ENCODE results near the gene PPP1R9B. TPM values are rescaled to one million over a fixed set of nuclear protein-coding genes. Genes with fewer than 3 reads are reported as not detected.

PPP1R9B gene
- total RNA-seq, 1 donor from 2014 or later = 29.7 TPM

DNA sequence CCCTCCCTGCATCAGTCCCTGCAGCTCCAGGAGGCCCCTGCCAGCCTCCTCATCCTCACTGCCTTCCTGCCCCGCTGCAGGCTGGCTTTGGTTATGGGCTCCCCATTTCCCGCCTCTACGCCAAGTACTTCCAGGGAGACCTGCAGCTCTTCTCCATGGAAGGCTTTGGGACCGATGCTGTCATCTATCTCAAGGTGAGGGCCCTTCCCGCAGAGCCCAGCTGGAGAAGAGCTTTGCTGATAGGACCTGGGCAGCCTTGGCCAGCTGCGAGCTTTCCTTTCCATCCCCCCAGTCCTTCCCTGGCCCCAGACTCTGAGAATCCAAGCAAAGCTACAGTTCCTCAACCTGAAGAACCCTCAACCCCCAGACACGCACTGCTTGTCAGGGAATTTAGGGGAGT, 41.3 kb downstream of the PPP1R9B start:
- DNase-seq (ENCODE audit: low read depth, low spot score) = no peak

DNA sequence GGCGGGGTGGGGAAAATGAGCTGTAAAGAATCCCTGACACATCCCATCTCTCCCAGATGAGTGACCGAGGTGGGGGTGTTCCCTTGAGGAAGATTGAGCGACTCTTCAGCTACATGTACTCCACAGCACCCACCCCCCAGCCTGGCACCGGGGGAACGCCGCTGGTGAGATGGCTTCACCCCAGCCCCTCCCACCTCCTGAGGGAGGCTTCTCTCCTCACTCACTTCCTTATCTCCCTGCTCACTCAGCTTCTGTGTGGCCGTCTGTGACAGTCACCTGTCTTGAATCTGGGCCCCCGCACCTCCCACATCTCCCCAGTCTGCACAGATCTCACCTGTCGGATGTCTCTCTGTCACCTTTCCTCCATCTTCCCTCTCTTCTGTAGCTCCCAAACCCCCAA, 41.9 kb downstream of the PPP1R9B start:
- no peak for DNase-seq (ENCODE audit: low read depth, low spot score)

DNA sequence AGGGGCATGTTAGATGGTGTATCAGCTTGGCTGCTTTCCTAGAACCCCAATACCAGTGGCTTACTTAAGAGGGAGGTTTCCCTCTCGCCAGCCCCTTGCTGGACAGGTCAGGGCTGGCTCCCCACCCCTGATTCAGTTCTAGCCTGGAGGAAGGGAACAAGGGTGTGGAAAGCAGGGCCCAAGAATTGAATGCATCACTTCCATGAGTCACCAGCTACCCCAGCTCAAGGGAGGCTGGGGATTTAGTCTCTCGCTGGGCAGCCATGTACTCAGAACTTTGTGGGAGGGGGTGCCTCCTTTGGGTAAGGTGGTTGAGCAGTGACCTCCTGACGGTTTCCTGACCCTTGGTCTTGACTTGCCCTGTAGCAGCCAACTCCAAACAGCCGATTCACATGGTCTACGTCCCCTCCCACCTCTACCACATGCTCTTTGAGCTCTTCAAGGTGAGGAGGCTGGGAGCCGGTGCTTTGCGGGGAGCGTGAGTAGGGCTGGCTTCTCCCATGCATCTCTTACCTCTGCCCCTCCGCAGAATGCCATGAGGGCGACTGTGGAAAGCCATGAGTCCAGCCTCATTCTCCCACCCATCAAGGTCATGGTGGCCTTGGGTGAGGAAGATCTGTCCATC, 42.6 kb downstream of the PPP1R9B start:
- no peak for DNase-seq (ENCODE audit: low read depth, low spot score)

DNA sequence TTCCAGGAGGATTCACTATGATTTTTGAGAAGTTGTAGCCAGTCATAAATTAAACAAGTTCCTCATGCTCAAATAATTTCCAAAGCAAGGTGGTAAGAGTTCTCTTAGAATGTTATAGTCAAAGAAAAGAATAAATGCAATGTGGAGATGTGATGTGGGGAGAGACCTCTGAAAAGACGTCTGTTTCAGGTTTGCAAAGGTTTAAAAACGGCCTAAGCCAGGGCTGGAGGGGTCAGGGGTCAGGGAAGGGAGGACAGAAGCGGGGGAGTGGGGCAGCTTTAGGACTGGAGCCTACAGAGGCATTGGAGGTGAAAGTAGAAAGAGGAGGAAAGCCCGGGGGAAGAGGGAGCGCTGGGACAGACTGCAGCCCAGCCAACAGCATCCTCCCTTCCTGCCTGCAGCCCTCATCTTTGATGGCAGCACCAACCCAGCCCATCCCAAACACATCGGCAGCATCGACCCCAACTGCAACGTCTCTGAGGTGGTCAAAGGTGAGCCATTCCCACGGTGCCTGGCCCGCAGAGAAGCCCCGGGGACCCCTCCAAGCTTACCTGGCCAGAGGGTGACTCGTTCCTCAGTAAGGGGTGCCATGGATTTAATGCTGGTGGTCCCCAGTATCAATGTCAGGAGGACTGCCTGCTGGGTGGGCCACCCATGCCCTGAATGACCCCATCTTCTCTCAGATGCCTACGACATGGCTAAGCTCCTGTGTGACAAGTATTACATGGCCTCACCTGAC, 43.9 kb downstream of the PPP1R9B start:
- no peak for DNase-seq (ENCODE audit: low read depth, low spot score)

DNA sequence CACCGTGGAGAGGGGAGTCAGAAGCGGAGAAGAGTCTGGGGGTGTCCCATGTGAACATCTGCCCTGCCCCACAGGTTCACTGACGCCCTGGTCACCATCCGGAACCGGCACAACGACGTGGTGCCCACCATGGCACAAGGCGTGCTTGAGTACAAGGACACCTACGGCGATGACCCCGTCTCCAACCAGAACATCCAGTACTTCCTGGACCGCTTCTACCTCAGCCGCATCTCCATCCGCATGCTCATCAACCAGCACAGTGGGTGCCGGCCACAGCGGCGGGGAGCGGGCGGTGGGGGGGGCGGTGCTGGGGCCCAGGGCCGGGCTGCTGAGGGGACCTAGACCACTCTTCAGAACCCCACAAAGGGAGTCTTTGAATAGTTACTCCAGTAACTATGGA, 44.7 kb downstream of the PPP1R9B start:
- no peak for DNase-seq (ENCODE audit: low read depth, low spot score)

DNA sequence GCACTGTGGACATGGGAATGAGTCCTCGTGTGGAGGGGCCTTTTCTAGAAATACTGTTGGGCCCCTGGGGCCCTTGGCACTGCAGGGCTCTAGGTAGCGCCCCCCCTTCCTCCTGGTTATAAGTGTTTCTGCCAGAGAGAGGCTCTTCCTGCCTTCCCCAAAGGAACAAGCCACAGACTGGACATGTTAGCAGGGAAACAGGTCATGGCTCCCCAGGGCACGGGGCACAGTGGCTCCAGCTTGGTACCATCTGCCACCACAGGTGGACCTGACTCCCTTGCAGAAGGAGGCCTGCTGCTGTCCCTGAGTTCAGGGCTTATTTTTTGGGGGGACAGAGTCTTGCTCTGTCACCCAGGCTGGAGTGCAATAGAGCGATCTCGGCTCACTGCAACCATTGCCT, 46.5 kb downstream of the PPP1R9B start:
- no peak for DNase-seq (ENCODE audit: low read depth, low spot score)

DNA sequence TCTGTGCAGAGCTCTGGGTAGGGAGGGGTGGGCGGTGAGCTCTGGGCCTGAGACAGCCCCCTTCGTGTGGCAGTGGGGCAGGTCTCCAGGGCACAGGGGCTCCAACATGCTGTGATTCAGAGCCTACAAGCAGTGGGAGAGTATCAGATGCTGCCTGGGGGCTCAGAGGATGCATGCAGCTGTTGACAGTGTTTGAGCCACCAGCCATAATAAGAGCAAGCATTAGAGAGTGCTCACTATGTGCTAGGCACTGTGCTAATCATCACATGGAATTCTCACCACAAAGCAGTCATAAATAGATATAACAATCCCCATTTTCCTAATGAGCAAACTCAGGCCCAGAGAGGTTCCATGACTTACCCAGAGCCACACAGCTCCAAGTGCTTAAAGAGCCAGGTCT, 47.2 kb downstream of the PPP1R9B start:
- no peak for DNase-seq (ENCODE audit: low read depth, low spot score)

DNA sequence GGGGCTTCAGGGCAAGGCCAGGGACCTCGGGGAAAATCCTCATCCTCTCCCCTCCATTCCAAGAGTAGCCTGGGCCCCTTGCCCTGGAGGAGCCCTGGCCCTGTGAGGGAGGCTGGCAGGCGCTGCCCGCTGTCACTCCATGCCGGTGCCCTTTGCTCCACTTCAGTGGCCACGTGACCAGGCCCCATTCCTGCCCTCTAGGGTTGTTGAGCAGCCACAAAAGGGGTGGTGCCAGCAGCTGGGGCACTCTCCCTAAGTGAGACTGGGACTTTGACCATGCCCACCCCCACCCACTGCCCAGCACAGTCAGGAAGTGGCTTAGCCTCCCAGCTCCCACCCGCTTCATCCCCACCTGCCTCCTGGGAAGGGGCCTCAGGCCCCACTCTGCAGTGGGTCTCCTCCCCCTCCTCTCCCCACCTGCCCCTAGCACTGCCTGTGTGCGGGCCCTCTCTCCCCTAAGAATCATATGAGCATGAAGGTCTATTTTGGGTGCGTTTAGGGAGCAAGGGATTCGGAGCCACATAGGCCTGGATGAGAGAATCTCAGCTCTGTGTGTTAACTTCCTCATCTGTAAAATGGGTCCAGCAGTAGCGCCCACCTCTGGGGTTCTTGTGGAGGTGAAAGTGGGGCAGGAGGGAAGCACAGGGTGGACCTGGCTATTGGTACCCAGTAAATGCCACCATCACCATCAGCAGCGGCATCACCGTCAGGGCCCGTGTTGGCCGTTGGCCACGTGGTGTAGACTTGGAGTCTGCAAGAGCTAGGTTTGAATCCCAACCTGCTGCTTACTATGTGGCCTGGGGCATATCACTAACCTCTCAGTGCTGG, 48.1 kb downstream of the PPP1R9B start:
- no peak for DNase-seq (ENCODE audit: low read depth, low spot score)

DNA sequence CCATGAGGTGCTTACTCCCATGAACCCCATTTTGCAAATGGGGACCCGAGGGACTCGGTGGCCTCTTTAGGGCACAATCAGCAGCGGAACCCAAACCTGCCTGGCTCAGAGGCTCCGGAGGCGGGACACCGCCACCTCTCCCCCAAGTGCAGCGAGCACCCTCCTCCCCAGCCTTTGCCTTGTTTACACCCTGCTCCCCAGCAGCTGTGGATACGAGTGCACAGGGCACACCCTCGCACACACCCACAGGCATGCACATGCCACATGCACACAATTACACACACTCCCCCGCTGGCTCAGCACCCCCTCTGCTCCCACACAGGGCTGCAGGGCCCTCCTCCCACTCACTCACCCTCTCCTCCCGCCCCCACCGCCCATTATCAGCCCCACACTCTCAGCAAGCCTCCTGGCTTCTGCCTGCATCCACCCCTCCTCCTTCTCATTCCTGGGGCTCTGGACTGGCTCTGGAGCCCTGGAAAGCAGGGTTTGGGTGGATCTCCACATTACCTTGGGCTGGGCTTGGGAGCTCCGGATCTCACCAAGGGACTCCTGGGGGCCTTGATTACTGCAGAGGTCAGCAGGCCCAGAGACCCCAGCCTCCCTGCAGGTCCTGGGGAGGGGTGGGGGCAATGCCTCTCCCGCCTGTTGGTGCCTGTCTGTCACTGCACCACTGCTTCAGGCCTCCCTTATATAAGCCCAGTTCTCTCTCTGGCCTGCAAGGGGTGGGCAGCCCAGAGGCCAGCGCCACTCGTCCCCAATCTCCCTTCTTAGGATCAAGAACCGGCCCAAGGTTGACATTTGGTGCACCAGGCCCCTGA, 48.9 kb downstream of the PPP1R9B start:
- no peak for DNase-seq (ENCODE audit: low read depth, low spot score)

DNA sequence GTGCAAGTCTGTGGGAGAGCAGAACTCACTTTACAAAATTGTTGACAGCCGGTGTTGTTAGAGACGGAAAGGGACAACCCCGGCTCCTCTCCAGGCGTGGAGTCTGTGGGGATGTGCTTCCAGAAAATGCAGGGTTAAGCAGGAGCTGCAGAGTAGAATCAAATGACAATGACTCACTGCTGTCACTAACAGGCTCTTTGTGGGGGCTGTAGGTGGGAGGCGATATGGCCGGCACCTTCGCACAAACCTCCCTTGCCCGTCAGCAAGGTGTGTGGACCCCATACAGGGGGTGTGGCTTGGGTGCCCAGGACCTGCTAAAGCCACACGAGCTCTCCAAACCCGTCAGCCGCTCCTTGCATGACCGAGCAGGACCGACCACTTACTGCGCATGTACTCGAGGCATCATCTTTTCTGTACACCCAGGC, 49.5 kb downstream of the PPP1R9B start:
- DNase-seq (ENCODE audit: low read depth, low spot score) = no peak

DNA sequence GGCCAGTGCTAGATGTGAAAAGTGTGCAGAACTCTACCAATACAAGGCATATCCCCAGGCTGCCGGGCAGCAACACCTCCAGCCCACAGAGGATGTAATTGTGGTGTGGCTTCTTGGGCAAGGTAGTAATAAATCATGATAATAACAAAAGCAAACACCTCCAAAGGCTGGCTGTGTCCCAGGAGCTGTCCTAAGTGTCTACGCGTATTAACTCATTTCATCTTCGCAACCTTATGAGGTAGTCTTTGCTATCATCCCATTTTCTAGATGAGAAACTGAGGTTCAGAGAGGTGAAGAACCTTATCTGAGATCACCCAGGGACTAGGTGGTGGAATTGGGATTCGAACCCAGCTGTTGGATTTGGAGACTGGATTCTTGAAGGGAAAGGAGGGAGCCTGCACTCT, 50.0 kb downstream of the PPP1R9B start:
- DNase-seq (ENCODE audit: low read depth, low spot score) = no peak

DNA sequence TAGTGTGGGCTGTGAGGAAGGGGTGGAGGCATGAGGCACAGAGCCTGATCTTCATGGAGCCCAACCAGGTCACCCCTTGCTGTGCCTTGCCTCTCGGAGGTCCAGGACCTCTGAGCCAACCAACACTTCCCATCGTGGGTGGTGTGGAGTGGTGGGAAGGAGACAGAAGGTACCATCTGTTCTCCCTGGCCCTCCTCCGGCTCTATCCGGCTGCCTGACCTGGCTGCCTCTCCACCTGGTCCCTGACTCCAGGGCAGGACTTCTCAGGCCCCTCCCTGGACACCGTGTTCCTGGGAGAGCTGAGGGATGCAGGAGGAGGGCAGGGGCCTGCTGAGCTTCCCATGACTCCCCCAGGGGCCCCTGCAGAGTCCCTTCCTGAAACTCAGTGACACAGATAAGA, 51.5 kb downstream of the PPP1R9B start:
- no peak for DNase-seq (ENCODE audit: low read depth, low spot score)

DNA sequence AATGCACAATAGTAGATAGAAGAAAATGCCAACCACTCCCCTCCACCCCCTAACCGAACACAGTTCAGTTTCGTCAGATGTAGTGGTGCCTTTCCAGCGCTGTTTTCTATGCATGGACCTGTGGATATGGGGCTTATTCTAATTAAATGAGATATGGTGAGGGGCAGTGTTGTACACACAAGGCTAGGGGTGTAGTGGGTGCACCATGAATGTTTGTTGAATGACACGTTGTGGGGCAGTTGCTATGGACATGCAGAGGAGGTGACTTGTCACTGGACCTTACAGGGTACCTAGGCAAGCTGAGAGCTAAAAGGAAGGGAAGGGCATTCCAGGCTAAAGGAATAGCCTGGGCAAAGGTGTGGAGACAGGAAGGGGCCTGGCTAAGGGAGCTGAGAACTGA, 51.9 kb downstream of the PPP1R9B start:
- DNase-seq (ENCODE audit: low read depth, low spot score) = no peak

DNA sequence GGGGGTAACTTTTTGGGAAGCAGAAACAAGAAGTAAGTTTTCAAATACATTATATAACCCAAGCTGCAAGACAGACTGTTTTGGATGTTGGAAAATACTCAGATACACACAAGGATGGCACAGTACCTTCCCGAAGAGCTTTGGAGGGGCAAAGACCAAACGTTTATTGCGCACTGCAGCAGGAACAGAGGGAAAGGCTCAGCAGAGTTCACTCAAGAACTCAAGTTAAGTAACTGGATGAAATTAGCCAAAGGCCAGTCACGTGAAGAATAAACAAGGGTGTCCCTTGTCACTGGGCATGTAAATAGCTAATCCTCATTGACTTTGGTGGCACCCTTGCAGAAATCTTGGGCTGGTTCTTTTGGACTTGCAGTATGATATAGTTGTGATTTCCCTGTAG, 52.6 kb downstream of the PPP1R9B start:
- no peak for DNase-seq (ENCODE audit: low read depth, low spot score)

DNA sequence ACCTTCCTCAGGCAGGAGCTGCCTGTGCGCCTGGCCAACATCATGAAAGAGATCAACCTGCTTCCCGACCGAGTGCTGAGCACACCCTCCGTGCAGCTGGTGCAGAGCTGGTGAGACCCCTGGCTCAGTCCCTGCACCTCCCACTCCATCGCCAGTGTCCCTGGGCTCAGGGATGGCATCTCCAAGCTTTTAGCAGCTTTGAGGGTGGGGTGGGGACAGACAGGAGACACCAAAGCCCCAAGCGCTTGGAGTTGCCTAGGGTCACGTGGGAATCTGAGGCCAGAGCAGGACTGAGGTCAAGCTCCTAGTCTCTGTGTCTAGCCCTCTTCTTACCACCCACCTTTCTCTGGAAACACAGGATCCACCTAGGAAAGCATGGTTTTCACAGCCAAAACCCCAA, 53.0 kb downstream of the PPP1R9B start:
- no peak for DNase-seq (ENCODE audit: low read depth, low spot score)

DNA sequence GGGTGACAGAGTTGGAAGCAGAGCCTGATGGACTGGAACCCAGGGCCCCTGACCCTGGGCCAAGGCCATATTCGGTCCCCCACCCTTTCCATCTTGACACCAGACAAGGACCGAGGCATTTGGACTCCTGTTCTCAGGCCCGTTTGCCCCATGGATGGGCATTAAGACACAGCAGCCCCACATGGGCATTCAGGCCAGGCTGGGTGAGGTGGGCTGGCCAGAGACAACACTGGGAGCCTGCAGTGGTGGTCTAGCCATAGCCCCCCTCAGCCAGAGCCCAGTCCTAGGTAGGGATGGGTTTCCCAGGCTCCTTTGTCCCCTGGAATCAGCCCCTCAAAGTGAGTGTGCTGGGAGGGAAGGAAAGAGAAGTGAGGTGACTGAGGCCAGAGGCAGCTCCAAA, 53.7 kb downstream of the PPP1R9B start:
- DNase-seq (ENCODE audit: low read depth, low spot score) = no peak

DNA sequence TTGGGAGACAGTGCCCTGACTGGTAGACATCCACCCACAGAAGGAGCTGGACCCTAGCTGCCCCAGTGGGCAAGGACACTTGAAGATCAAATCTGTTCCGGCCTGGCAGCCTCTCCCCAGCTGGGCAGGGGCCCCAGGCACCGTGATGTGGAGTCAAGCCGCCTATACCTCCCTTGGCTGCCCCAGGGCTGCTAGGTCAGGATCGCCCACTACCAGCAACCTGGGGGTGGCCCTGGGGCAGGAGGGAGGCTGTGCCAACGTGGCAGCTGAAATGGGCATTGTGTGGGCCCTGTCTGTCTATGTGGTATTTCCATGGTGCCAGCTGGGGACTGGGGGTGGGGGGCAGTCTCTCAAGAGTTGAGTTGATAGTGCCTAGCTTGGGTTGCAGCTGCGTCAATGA, 54.4 kb downstream of the PPP1R9B start:
- DNase-seq (ENCODE audit: low read depth, low spot score) = no peak

DNA sequence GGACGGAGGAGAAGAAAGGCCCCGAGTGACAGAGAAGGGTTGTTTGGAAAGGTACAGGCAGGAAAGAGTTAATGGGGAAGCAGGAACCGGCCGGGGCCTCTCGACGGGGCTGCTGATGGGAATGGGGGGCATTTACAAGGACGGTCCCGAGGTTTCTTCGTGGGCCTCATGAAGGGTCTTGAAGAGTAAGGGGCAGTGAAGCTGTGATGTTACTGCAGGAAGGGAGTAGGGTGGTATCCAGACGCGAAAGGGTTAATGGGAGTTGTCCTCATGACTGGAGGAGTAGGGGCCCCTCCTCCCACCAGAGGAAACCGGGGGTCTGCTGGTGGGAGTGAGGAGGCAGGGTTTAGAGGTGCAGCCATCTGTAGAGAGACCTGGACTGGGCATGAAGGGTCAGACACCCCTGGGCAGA, 54.8 kb downstream of the PPP1R9B start:
- no peak for DNase-seq (ENCODE audit: low read depth, low spot score)

DNA sequence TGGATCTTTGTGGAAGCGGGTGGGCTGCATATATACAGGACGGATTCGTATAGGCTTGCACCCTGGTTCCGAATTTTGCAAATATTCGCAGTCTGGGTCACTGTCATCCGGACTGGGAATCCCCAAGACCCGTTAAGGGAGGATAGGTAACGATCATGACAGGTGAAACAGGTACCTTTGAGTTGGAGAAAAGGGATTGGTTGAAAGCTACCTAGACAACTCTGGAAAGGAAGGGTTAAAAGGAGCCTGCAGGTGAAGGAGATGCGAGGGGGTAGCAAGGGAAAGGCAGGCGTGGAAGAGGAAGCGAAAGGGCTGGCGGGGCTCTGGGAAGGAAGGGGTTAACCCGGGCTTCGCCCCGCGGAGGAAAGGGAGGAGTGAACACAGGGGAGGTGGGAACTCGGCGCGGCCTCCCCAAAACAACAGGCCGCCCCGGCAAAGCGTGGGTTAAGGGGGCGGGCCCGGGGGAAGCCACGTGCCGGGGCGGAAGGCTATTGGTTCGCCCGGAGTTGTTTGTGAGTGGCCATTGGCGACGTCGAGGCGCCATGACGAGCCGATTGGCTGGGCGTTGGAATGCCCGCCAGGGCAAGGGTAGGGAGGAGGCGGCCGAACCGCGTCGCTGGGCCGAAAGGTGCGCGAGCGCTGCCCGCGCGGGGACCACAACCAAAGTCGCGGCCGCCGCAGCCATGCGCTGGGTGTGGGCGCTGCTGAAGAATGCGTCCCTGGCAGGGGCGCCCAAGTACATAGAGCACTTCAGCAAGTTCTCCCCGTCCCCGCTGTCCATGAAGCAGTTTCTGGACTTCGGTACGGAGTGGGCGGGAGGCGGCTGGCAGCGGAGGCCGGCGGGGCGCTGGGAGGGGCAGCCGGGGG, 55.5 kb downstream of the PPP1R9B start, which contains the start of gene PDK2:
Gene PDK2 (plus strand): TSS at position 599 of the 867 bp plus-strand sequence. CDS start 85 bp downstream, at position 684.
- DNase-seq (ENCODE audit: low read depth, low spot score) = peak; percentile 83

DNA sequence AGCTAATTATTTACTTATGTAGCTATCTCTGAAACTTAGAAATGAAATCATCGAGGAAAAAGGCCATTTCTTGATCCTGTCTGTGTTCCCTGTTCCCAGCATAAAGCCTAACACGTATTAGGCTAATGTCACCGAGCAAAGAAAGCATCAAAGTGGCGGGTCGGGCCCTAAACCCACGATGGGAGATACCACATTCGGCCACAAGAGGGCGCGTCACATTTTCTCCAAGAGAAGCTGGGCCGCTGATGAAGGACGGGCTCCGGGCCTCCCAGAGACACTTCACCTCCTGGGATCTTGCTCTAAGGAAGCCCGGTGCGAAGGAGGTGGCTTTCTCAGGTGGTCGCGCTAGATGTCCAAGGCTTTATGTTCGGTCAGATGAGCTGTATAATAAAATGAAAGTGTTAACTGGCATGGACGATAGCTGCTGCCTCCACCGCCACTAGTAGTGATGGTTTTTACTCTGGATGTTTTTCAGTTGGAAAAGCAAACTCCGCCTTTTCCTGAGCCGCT, 56.2 kb downstream of the PPP1R9B start:
- DNase-seq (ENCODE audit: low read depth, low spot score) = peak; percentile 57

Data from pulmonary artery endothelial cell (primary cell).